Bronchial epithelial cell (primary cell): ENCODE results near the gene CXXC5. TPM values are rescaled to one million over a fixed set of nuclear protein-coding genes. Genes with fewer than 3 reads are reported as not detected.

ENCODE experiments used
- DNase-seq: peaks from one replicate; pipeline ENCODE4 v3.0.0-alpha.2; 2010; ENCODE audit warnings: low read depth
- FAIRE-seq: peaks from 2 replicates; lab custom pipeline; 2011; peaks lifted over from hg19 to GRCh38; lab: Jason Lieb, UNC
- H3K27me3 ChIP-seq: 2 replicates; pipeline ENCODE4 v1.5.1; 2011; ENCODE audit warnings: low read length; ENCODE audit not compliant: control insufficient read depth, insufficient read depth
- H3K36me3 ChIP-seq: 2 replicates; pipeline ENCODE4 v1.5.1; 2011; ENCODE audit warnings: low read length; ENCODE audit not compliant: control insufficient read depth, insufficient read depth
- H3K4me3 ChIP-seq: 2 replicates; pipeline ENCODE4 v1.5.1; 2011; ENCODE audit warnings: mild to moderate bottlenecking, low read depth, low read length, control low read depth
- CTCF ChIP-seq: IDR thresholded peaks from 2 replicates; pipeline ENCODE4 v1.5.1; 2011; ENCODE audit warnings: mild to moderate bottlenecking, moderate library complexity, low read length, control low read depth, inconsistent platforms; ENCODE audit not compliant: insufficient read depth, severe bottlenecking
- total RNA-seq: library from RNA; depleted of rRNA; stranded (reverse); fragments of >200 nt; gene quantifications from 2 replicates; pipeline ENCODE4 v1.2.1, GENCODE V29; 2014

CXXC5 gene
- total RNA-seq, 1 donor from 2014 or later: 6.1 TPM

- TF ChIP-seq CTCF: no peak
- DNase-seq (no peak), FAIRE-seq (no peak)
- Histone ChIP-seq H3K27me3 (no peaks in the 10 kb centered on the region), H3K36me3 (no peaks in the 10 kb centered on the region), H3K4me3 (no peak overlapping the region)
Observed at GRCh38 chr5:139641116-139642080, 6.8 kb upstream of the CXXC5 start.

- FAIRE-seq (no peak), DNase-seq (no peak)
- no peaks in the 10 kb centered on the region for H3K27me3 ChIP-seq
- no peaks in the 10 kb centered on the region for H3K36me3 ChIP-seq
- H3K4me3 ChIP-seq: no peak overlapping the region
- TF ChIP-seq CTCF: no peak
Observed at GRCh38 chr5:139642213-139642612, 5.9 kb upstream of the CXXC5 start.

- FAIRE-seq: no peak
- Histone ChIP-seq H3K27me3 (no peaks in the 10 kb centered on the region), H3K36me3 (no peaks in the 10 kb centered on the region), H3K4me3 (no peak overlapping the region)
- TF ChIP-seq CTCF: no peak
- DNase-seq: no peak
Observed at GRCh38 chr5:139642891-139643871, 5.0 kb upstream of the CXXC5 start.

- FAIRE-seq (no peak), DNase-seq (no peak)
- no peak for TF ChIP-seq CTCF
- no peaks in the 10 kb centered on the region for H3K27me3 ChIP-seq
- H3K4me3 ChIP-seq: no peak overlapping the region
- H3K36me3 ChIP-seq: no peaks in the 10 kb centered on the region
Observed at GRCh38 chr5:139644001-139644456, 4.1 kb upstream of the CXXC5 start.

GRCh38 chr5:139644646-139645429 lies 3.3 kb upstream of the CXXC5 start:
- no peak for TF ChIP-seq CTCF
- DNase-seq (no peak), FAIRE-seq (no peak)
- no peak overlapping the region for H3K4me3 ChIP-seq
- no peaks in the 10 kb centered on the region for H3K36me3 ChIP-seq
- no peaks in the 10 kb centered on the region for H3K27me3 ChIP-seq
